Fibroblast of skin of right quadriceps (primary cell): ENCODE measurements around the gene MRPS10.
"Not testable (repeated sequence)": the region's sequence is repeated elsewhere in the genome, so short reads cannot be mapped to it uniquely, and the experiment has no call there.

Experiments
- DNase-seq: peaks from one replicate; pipeline ENCODE4 v3.0.0-alpha.2; 2013

The MRPS10 gene

DNA sequence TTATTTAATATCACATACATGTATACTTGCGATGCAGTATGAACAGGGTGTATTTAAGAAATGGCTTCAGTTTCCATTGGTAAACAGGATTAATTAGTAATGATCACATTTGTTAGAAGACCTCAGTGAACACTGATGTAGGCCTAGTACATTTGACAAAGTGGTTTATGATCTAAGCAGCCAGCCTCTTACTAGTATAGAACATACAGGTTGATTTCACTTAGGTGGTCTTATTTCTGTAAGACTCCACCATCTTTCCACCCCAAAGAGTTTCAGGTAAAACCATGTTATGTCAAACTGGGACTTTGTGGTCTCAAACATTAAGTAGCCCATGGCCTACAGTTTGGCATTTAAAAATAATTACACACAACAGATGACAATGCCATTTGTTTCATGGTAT is 20.2 kb upstream of the MRPS10 start:
- no peak for DNase-seq

GRCh38 chr6:42236682-42237473 is 19.2 kb upstream of the MRPS10 start:
- no peak for DNase-seq

DNA sequence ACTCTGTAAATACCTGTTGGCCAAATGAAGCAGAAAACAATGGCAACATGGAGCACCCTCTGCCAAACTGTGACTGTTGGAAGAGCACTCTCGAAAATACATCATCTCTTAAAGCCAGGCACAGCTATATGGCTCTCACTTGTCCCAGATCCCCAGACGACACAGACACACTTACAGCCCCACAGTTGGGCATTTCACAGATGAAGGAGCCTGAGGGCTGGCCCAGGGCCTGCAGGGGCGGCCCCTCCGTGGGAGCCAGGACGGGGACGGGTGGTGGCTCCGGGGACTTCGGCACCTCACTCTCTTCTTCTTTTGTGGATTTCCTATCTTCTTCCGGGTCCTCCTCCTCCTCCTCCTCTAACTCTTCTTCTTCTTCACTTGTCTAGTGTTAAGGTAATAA is 18.4 kb upstream of the MRPS10 start:
- DNase-seq, result no peak

- no peak for DNase-seq
Observed at GRCh38 chr6:42232035-42232434, 14.4 kb upstream of the MRPS10 start.

DNA sequence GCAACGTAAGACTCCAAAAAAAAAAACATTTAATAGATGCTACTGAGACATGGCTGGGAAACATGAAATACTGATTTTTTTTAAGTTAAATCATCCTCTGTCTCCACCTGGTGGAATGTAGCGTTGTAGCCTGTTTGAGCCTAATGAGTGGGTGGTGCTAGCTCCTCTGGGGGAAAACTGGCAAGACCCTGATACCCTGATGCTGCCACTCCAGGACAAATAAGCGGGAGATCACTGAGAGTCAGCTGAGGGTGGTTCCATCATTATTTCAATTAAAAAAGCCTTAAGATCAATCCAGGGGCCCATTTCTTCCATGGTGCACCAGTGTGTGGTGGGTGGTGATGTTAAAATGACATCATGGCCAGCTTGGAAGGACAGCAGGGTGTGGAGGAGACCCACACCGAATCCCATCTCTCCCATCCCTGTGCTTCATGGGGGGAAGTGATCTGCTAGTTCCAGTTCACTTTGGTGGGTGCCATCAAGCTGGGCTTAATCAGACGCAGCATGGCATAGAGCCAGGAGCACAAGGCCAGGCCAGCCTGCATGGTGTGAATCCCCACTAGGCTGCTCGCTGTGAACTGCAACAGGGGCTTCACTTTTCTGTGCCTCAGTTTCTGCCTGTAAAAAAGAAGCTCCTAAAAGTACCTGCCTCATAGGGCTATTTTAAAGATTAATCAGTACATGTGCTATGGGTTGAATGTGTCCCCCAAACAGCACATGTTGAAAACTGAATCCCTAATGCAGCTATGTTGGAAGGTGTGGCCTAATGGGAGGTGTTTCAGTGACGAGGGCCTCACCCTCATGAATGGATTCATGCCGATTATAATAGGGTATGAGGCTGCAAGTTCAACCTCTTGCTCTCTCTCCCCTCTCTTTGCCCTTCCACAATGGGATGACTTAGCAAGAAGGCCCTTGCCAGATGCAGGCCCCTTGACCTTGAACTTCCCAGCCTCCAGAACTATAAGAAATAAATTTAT is 13.0 kb upstream of the MRPS10 start:
- no peak for DNase-seq

DNA sequence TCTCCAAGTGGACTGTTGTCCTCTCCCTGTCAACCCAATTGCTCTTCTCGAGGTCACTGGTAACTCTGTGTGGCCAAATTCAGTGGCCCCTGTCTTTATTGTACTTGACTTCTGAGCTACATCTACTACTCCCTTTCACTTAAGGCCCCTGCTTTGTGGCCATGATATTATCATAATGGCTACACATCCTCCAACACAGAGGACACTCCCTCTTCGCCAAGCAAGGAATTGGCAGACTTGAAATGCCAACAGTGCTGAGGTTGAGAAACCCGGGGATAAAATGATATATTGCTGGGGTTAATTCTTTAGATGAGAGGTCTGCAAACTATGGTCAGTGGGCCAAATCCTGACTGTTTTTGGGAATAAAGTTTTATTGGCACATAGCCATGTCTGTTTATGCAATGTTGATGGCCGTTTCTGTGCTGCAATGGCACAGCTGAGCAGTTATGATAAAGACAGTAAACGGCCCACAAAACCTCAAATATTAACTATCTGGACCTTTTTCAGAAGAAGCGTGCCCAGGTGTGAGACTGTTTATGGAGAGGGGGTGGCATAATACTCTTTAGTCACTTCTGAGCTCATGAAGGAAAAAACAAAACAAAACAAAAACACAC is 12.0 kb upstream of the MRPS10 start:
- DNase-seq, result no peak

DNA sequence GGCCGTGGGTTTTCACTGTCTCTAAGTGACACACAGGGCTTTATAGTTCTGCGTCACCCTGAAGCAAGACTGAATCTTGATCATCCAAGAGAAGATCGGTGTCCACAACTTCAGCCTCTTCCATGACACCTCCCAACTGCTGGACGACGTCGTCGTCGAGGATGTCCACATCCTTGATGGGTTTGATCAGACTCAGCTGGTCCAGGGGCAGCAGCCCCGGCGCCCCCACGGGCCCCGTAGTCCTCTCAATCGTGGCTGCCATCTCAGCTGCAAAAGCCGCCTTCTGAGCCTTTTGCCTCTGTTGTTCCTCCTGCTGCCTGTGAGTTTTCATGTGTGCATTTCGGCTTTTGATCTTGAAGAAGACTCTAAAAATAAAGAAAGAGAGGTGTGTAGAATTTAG is 10.6 kb upstream of the MRPS10 start:
- DNase-seq, result no peak

DNA sequence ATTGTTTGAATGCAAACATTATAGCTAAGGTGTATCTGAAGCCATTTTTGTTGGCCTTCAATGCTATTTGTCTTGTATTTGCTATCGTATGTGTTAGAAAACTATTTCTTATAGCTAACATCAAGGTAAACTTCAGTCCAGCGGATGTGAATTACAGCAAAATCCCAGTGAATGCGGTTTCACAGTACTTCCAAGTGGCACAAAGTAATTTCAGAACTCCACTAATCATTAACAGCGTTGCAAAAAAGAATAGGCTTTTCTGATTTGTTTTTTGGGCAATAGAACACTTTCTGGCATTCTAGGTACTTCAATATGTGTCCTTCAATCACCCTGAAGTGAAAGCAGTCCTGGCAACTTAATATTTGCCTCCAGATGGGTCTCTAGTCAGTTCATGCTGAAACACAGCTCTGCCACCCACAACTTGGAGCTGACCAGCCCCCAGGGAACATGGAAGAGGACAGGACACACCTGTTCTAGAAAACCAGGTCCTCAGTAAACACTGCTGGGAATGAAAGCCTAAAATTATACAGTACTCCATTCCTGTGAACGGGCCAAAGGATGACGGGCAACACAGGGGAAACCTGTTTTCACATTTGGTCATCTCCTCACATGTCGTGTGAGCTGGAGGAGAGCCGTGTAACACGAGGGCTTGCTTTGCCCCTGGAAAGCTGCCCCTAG is 9.7 kb upstream of the MRPS10 start:
- no peak for DNase-seq

GRCh38 chr6:42226645-42227143 is 9.0 kb upstream of the MRPS10 start:
- DNase-seq, result peak; percentile 22

GRCh38 chr6:42226161-42226611 is 8.5 kb upstream of the MRPS10 start:
- peak; percentile 24 for DNase-seq

- DNase-seq, result no peak
Observed at GRCh38 chr6:42225419-42225818, 7.8 kb upstream of the MRPS10 start.

DNA sequence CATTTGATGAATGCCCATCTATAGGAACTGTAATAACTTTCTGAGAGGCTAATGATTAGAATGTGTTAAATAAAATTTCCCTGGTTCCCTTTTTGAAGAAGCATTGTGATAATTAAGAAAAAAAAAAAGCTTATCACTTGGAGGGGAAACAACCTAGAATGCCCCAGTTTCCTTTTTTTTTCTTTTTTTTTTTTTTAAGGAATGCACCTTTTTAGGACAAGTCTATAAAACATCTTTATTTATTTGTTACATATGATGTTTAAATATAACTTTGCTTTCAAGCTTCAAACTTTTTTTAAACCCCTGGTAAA is 7.3 kb upstream of the MRPS10 start:
- DNase-seq, result no peak

GRCh38 chr6:42224222-42225028 is 6.8 kb upstream of the MRPS10 start:
- peak; percentile 81 for DNase-seq

GRCh38 chr6:42222448-42222847 is 4.8 kb upstream of the MRPS10 start:
- DNase-seq, result no peak

DNA sequence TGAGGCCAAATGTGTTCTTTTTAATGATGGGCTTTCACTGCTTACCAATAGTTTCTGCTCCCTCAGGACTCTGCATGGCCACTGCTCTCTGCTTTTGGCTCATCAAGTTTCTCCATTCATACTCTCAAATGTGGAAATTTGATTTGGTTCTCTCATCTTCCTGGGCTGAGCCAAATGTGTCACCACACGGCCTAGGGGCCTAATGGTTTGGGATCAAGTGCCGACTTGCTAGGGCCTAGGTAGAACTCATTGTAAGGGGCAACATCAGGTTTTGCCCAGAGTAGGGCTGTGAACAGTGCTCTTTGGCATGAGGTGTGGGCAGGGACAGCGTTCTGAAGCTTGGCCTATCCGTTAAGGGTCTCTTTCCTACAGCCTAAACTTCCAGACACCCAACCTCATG is 3.9 kb upstream of the MRPS10 start:
- no peak for DNase-seq

DNA sequence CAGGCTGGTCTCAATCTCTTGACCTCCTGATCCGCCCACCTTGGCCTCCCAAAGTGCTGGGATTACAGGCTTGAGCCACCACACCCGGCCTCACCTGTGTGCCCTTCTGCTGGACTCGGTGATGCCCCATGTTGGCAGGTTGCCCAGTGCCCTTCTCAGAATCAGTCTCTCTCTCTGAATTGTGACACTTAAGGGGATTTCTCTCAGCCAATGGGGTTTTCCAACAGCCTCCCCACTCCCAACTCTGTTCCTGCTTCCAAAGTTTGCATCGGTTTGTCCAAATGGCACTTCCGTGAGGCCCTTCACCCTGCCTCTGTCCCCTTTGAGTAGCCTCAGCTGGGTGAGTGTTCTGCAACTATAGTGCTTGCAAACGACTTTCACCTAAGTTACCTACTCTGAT is 3.1 kb upstream of the MRPS10 start:
- no peak for DNase-seq

DNA sequence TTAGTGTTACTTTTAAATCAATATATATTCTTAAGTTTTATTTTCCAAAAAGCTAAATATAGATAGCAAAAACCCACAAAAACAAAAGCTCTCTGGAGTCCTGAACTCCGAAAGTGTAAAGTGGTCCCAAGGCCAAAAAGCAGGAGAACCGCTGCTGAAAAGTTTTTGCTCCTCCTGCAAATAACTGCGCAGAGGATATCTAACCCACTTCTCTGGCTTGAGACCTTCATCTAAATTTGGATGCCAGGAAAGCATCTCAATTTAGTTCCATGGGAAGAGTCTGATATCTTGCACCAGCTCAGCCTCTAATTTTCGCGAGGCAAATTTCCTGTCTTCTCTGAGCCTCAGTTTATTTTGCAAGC is 523 bp downstream of the MRPS10 start:
- no peak for DNase-seq

- not testable (repeated sequence) for DNase-seq
Observed at GRCh38 chr6:42216495-42216894, 1.2 kb downstream of the MRPS10 start.

DNA sequence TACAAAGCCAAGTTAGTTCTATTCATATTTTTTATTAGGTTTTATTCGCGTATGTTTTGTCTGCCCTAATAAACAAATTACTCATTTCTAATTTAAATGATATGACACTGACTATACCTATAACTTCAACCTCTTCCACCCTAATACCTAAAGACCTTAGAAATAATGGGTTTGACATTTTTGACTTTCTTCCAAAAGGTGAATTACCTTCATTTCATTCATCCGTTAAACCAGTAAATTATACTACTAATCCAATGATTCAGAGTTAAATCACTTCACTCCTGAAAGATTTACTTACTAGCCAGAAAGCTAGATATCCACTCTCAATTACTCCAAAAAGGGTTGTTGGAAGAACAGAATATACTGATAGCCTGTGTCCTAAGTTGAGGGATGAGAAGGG is 5.2 kb downstream of the MRPS10 start:
- no peak for DNase-seq

DNA sequence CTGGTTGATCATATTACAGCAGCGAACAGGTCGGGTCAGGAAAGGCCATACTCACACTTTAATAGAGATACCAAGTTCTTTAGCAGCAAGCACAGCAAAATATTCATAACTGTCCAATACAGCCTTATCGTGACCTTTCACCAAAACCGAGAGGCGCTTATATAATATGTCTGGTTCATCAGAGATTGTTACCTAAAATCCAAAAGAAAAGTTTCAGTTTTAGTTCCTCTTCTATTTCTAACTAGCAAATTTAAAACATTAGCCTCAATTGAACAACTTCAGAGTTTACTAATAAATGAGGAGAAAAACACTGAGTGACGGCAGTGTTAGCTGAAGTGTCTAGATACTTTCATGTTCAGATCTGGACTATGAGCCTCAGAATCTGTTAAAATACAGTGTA is 5.9 kb downstream of the MRPS10 start:
- DNase-seq, result no peak

DNA sequence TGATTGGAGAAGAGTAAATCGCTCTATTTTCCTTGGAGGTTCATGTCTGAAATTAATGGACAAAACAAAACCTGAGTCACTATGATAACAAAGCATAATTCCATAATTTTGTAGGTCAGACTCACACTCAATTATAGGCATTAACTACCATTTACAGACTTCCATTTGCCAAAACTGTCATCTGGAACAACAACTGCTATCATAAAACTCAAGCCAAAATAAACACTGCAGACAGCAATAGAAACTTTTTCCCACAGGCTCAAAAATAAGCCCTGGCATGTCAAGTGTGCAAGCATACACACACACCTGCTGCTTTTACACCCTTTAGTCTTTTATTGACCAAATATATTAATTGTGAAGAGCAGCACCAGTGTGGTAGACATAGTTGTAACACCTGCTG is 7.1 kb downstream of the MRPS10 start:
- no peak for DNase-seq

DNA sequence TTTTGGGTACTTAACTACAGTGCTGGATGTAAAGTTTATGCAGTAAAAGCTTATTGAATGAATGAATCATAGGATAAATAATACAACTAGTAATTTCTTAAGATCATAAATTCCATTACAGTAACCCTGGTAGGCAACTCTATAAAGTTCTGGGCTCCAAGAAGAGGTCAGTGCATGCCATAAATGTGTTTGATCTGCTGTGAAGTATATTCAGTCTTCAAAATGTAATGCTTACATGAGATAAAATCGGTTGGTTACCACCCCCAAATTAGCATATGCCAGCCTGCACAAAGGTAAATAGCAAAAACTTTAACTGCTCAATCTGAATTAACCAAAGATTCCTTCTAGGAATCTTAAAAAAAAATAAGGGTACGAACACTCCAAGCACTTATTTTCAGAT is 10.1 kb downstream of the MRPS10 start:
- not testable (repeated sequence) for DNase-seq
